Activated naive CD4-positive, alpha-beta T cell treated with anti-CD3 and anti-CD28 coated beads, Interleukin-2, amount 10 ng/mL, durations not matched to agents 7 days and 5 days (primary cell): ENCODE data around the gene RBPMS2.

ENCODE experiments used
- CTCF ChIA-PET: fragments of 350-600 bp; sonication (Branson Sonifier 250); formaldehyde crosslinking; loops from one replicate; lab custom pipeline; 2021; ENCODE audit warnings: antibody characterized with exemption; lab: Charles Lee
- DNase-seq: peaks from one replicate; pipeline ENCODE4 v3.0.0-alpha.2; 2020
- H3K27ac Mint-ChIP-seq: one replicate; pipeline ENCODE4 v1.8.0; 2021; ENCODE audit warnings: mild to moderate bottlenecking, moderate library complexity, mixed read lengths
- H3K27me3 Mint-ChIP-seq: one replicate; pipeline ENCODE4 v1.8.0; 2021; ENCODE audit warnings: mild to moderate bottlenecking, mixed read lengths
- H3K36me3 Mint-ChIP-seq: one replicate; pipeline ENCODE4 v1.8.0; 2021; ENCODE audit warnings: mixed read lengths
- H3K4me1 Mint-ChIP-seq: one replicate; pipeline ENCODE4 v1.8.0; 2021; ENCODE audit warnings: mixed read lengths
- H3K4me3 Mint-ChIP-seq: one replicate; pipeline ENCODE4 v1.8.0; 2021; ENCODE audit warnings: mild to moderate bottlenecking, moderate library complexity, mixed read lengths
- H3K9me3 Mint-ChIP-seq: one replicate; pipeline ENCODE4 v1.8.0; 2021; ENCODE audit warnings: mixed read lengths

The RBPMS2 gene

DNA sequence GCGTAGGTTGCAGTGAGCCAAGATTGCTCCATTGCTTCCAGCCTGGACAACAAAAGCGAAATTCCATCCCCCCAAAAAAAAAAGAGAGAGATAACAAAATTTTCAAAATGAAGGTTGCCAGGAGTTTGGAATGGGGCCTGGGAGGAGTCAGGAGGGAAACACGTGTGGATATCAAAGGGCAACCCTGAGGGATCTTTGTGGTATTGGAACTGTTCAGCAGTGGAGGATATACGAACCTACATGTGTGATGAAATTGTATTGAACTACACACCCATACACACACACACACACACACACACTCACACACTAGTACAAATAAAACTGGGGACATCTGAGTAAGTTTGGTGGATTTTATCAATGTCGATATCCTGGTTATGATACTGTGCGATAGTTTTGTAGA lies 61.8 kb downstream of the RBPMS2 start:
- H3K4me1 Mint-ChIP-seq = peaks cover 13% of the 10 kb centered on the region
- no peak for DNase-seq
- CTCF ChIA-PET = no interaction called here
- H3K4me3 Mint-ChIP-seq = no peak overlapping the region
- no peak overlapping the region for H3K27ac Mint-ChIP-seq
- H3K9me3 Mint-ChIP-seq = no peaks in the 10 kb centered on the region
- H3K36me3 Mint-ChIP-seq = no peaks in the 10 kb centered on the region
- H3K27me3 Mint-ChIP-seq = peaks cover 11% of the 10 kb centered on the region

DNA sequence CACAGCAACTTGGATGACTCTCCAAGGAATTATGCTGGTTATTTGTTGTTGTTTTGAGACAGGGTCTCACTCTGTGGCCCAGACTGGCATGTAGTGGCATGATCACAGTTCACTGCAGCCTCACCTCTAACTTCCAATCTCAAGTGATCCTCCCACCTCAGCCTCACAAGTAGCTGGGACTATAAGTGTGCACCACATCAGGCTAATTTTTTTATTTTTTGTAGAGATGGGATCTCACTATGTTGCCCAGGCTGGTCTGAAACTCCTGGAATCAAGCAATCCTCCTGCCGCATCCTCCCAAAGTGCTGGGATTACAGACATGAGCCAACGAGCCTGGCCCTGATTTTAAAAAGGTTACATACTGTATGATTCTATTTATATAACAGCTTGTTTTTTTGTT lies 63.0 kb downstream of the RBPMS2 start:
- DNase-seq = no peak
- Mint-ChIP-seq H3K4me3 (no peak overlapping the region), H3K36me3 (no peaks in the 10 kb centered on the region), H3K27ac (no peak overlapping the region), H3K9me3 (no peaks in the 10 kb centered on the region), H3K4me1 (peaks cover 5% of the 10 kb centered on the region), H3K27me3 (no peaks in the 10 kb centered on the region)
- CTCF ChIA-PET = interaction anchor here (0.6 to 0.8 kb wide), 2 partner anchors 15 to 510 kb away, joined by 3 read pairs; no protein-coding TSS in a partner anchor

DNA sequence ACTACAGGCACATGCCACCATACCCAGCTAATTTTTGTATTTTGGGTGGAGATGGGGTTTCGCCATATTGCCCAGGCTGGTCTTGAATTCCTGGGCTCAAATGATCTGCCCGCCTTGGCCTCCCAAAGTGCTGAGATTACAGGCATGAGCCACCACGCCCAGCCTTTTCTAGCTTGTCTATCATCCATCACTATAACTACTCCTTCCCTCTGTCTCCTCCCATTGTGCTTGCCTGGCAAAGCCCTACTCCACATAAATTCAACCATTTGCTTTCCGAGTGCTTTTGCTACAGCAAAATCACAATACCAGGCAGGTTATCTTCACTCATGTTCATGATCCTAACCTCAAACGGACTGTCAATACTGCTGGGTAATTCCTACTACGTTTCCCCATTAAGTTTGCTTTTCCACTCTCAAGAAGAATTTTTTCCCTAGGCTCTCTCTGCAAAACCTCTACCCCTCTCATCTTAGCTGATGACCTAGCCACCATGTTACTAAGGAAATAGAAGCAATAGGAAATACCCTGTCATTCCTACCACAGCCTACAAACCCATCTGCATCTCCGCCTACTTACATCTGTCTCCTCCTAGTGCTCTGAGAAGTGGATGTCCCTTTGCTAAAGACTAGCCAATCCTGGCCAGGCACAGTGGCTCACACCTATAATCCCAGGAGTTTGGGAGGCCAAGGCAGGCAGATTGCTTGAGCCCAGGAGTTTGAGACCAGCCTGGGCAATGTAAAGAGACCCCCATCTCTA lies 64.5 kb downstream of the RBPMS2 start:
- H3K27ac Mint-ChIP-seq = no peak overlapping the region
- H3K4me3 Mint-ChIP-seq = no peak overlapping the region
- CTCF ChIA-PET = interaction anchor here (1.0 kb wide), 1 partner anchor 17 kb away, joined by 3 read pairs; no protein-coding TSS in a partner anchor
- DNase-seq = no peak
- H3K9me3 Mint-ChIP-seq = no peaks in the 10 kb centered on the region
- H3K4me1 Mint-ChIP-seq = no peaks in the 10 kb centered on the region
- H3K36me3 Mint-ChIP-seq = no peaks in the 10 kb centered on the region
- no peaks in the 10 kb centered on the region for H3K27me3 Mint-ChIP-seq

DNA sequence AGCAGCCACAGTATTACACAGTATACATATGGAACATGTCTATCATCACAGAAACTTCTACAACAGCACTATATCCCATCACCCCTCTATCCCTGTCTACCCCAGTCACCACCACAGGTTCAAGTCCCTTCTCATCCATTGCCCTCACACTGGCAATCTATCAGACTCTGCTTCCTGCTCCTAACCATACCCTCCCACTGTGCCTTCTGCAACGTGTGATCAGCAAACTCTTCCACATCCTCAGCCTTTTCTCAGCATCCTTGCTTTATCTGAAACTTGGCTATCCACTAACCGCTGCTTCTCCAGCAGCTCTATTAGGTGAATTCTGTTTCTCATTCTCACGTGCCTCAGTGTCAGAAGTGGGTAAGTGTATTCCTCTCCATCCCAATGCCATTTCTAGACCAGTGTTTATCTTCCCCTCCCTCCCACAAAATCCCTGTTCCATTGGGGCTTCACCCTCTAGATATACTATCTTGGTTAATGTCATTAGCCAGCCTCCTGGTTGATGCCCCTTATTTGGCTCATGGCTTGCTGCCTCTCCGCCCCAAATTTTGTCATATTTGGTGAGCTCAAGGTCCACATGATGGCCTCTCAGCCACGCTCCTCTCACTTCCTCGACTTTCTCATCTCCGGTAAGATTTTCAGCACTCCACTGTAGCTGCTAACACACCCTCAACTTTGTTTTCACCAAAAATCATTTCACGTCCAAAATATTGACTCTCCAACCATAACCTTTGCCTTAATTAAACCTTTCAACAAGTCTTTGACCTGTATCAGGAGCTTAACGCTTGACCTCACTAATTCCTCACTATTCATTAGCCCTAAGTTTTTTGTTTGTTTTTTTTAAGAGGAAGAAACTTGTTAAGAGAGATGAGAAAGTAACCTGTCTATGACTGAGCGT lies 69.1 kb downstream of the RBPMS2 start:
- H3K27ac Mint-ChIP-seq = no peak overlapping the region
- peaks cover 8% of the 10 kb centered on the region for H3K36me3 Mint-ChIP-seq
- CTCF ChIA-PET = interaction anchor here (1.2 to 2.1 kb wide), 2 partner anchors 8 to 22 kb away, joined by 3 to 7 read pairs; no protein-coding TSS in a partner anchor
- H3K27me3 Mint-ChIP-seq = no peaks in the 10 kb centered on the region
- no peaks in the 10 kb centered on the region for H3K9me3 Mint-ChIP-seq
- DNase-seq = no peak
- H3K4me1 Mint-ChIP-seq = peaks cover 20% of the 10 kb centered on the region
- H3K4me3 Mint-ChIP-seq = no peak overlapping the region

DNA sequence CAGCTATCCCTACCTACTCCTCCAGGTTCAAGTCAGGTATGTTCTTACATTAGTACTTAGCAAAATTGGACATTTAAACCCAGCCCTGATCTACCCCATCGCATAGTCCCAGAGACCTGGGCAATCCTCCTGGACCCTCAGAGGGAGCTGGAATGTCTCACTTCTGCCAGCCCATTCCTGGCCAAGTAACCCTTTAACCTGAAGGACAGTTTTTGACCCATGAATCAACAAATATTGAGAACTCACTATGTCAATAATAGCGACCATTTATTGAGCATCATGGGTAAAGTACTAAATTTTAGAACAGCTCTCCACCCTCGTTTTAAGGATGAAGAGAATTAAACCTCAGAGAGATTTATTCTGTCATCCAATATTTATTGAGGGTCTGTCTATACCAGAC lies 70.4 kb downstream of the RBPMS2 start:
- Mint-ChIP-seq H3K27me3 (no peaks in the 10 kb centered on the region), H3K36me3 (peaks cover 16% of the 10 kb centered on the region), H3K9me3 (no peaks in the 10 kb centered on the region), H3K4me1 (peaks cover 33% of the 10 kb centered on the region), H3K4me3 (no peak overlapping the region), H3K27ac (no peak overlapping the region)
- no peak for DNase-seq
- CTCF ChIA-PET = interaction anchor here (2.1 kb wide), 1 partner anchor 23 kb away, joined by 7 read pairs; no protein-coding TSS in a partner anchor

DNA sequence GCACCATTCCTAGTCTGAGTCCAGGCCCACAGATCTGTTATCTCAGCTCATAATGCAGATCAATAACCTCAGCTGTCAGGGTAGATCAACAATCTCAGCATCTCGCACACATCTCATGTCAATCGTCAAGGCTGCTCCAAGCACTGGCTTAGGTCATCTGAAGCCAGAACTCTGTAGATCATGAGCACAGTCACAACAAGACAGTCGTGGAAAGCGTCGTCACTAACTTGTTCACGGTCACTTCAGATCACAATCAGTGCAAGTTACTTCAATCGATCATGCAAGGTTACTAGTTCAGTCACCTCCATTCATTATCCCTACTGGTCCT lies 71.8 kb downstream of the RBPMS2 start:
- Mint-ChIP-seq H3K9me3 (no peaks in the 10 kb centered on the region), H3K4me3 (peak overlapping the region; percentile 77), H3K27me3 (no peaks in the 10 kb centered on the region), H3K4me1 (peaks cover 46% of the 10 kb centered on the region), H3K36me3 (peaks cover 16% of the 10 kb centered on the region), H3K27ac (peak overlapping the region; percentile 13)
- DNase-seq = no peak
- CTCF ChIA-PET = no interaction called here

DNA sequence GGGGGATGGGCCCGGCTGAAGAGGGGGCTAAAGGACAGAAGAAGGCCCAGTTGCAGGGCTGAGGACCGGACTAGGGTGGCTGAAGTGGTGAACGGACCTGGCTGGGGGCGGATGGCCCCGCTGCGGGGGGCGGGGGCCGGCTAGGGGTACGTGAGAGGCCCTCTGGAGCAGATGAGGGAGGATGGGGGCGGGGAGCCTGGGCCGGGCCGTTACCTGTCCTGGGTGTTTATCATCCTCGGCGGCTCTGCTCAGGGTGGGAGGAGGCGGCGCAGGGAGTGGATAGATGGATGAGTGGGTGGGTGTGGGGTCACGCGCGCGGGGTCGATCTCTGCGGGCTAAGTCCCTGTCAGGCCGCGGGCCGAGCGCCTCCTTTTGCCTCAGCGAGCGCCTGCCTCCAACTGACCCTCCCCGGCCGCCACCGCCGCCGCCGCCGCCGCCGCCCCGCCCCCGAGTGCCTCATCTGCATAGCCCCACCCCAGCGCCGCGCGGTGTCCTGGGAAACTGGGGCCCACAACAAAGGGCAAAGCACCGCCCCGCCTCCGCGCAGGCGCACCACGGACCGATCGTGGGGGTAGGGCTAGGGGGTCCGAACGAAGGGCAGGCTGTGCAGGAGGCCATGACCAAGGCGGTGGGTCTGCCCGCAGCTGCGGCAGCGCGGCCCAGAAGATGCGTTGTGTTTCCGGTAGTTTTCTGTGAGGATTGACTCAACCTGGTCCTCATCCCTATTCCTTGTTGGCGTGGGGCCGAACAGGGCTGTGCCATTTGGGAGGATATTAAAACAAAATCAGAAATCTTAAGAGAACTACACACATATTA lies 72.4 kb downstream of the RBPMS2 start:
- H3K4me3 Mint-ChIP-seq = peak overlapping the region; percentile 77
- H3K36me3 Mint-ChIP-seq = peaks cover 16% of the 10 kb centered on the region
- no peaks in the 10 kb centered on the region for H3K27me3 Mint-ChIP-seq
- H3K27ac Mint-ChIP-seq = peak overlapping the region; percentile 13
- peaks cover 51% of the 10 kb centered on the region for H3K4me1 Mint-ChIP-seq
- CTCF ChIA-PET = no interaction called here
- no peaks in the 10 kb centered on the region for H3K9me3 Mint-ChIP-seq
- DNase-seq = peak; percentile 97

DNA sequence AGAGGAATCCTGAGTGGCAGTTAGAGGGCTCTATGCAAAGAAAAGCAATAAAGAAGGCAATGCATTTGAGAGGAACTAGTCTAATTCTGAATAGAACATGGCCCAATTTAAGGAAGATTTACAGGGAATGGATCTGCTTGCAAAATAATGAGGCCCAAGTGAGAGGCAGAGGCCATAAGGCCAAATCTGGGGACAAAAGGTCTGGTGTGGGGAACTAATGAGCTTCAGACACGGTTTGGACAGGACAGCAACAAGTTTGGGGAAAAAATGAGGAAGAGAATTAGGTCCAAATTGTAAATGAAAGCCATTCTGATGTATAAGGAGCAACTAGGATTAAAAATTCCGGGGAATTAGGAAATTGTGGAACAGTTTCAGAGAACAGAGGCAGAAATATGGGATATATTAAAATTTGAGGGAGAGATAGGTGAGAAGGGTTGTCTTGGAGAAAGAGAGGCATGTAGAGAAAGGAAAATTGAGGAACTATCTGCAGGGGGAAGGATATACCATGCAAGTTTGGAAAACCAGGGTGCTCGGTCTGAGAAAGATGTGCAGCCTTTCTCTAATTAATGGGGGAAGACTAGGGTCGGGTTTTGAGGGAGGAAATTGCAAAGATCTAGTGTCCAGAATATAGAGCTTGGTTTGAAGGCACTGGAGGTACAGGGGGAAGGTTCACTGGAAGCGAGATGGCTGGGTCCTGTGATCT lies 73.8 kb downstream of the RBPMS2 start:
- Mint-ChIP-seq H3K27me3 (no peaks in the 10 kb centered on the region), H3K4me1 (peaks cover 56% of the 10 kb centered on the region), H3K9me3 (no peaks in the 10 kb centered on the region), H3K4me3 (peak overlapping the region; percentile 77), H3K27ac (peak overlapping the region; percentile 20), H3K36me3 (peaks cover 16% of the 10 kb centered on the region)
- DNase-seq = no peak
- CTCF ChIA-PET = interaction anchor here (1.1 to 1.2 kb wide), 2 partner anchors 15 to 321 kb away, joined by 3 read pairs; no protein-coding TSS in a partner anchor

DNA sequence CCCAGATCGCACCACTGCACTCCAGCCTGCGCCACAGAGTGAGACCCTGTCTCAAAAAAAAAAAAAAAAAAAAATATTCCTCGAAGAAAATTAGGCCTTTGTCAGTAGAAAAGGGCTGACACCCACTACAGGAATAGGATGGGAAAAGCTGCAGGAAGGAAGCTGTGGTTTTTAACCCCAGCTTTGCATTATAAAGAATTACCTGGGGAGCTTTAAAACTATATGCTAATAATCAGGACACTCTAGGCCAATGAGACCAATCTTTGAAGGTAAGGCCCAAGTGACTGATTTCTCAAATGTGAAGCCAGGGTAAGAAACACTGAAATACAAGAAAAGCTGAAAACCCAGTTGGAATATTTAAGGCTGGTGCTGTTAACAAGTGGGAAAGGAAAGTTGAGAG lies 74.3 kb downstream of the RBPMS2 start:
- CTCF ChIA-PET = interaction anchor here (1.1 to 1.2 kb wide), 2 partner anchors 15 to 321 kb away, joined by 3 read pairs; no protein-coding TSS in a partner anchor
- H3K4me3 Mint-ChIP-seq = peak overlapping the region; percentile 77
- no peaks in the 10 kb centered on the region for H3K9me3 Mint-ChIP-seq
- H3K27ac Mint-ChIP-seq = no peak overlapping the region
- H3K4me1 Mint-ChIP-seq = peaks cover 56% of the 10 kb centered on the region
- DNase-seq = no peak
- peaks cover 16% of the 10 kb centered on the region for H3K36me3 Mint-ChIP-seq
- no peaks in the 10 kb centered on the region for H3K27me3 Mint-ChIP-seq

DNA sequence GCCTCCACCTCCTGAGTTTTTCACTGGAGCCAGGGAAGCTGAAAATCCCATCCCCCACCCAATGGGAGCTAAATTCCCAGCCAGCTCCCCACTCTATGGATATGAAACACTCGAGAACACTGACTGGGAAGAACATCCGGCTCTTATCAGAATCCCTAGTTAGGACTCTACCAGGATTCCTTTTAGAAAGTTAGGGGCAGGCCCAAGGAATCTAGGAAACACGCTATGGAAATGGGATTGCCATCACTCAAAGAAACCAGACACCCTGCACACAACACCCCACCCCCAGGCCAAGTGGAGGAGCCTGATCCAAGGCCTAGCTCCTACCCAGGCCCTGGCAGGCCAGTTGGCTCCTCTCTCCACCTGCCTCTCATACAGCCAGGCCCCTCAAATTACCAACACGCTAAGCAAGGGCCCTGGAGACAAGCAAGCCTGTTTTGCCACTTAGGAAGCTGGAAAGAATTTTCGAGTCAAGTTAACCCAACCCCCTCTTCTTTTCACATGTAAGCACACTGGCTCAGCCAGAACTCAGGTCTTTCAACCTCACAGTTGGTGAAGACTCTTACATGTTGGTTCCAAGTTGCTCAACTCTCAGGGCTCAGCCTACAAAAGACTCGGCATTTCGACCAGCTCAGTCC lies 75.5 kb downstream of the RBPMS2 start:
- no peaks in the 10 kb centered on the region for H3K27me3 Mint-ChIP-seq
- CTCF ChIA-PET = interaction anchor here (0.8 to 1.1 kb wide), 2 partner anchors 13 to 28 kb away, joined by 3 read pairs; no protein-coding TSS in a partner anchor
- no peaks in the 10 kb centered on the region for H3K9me3 Mint-ChIP-seq
- no peak for DNase-seq
- H3K4me3 Mint-ChIP-seq = no peak overlapping the region
- H3K36me3 Mint-ChIP-seq = peaks cover 25% of the 10 kb centered on the region
- H3K4me1 Mint-ChIP-seq = peaks cover 56% of the 10 kb centered on the region
- H3K27ac Mint-ChIP-seq = no peak overlapping the region

DNA sequence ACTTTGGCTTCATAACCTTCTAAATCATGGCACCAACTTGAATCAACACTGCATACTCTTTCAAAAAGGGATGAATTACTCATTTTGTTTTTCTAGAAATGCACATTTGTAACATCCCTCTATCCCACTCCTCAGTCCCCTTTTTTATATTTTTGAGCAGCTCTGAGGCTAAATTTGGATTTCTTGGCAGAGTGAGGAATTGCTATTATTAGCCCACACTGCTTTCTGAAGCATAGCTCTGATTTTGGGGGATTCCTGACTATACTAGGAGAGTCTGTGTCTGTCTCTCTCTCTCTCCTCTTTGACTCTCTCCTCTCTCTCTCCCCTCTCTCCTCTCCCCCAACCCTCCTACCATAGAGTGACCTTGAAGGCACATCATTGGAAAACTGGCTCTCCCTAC lies 76.6 kb downstream of the RBPMS2 start:
- H3K4me3 Mint-ChIP-seq = no peak overlapping the region
- CTCF ChIA-PET = interaction anchor here (0.8 to 1.5 kb wide), 3 partner anchors 12 to 29 kb away, joined by 3 to 11 read pairs (median 4); no protein-coding TSS in a partner anchor

DNA sequence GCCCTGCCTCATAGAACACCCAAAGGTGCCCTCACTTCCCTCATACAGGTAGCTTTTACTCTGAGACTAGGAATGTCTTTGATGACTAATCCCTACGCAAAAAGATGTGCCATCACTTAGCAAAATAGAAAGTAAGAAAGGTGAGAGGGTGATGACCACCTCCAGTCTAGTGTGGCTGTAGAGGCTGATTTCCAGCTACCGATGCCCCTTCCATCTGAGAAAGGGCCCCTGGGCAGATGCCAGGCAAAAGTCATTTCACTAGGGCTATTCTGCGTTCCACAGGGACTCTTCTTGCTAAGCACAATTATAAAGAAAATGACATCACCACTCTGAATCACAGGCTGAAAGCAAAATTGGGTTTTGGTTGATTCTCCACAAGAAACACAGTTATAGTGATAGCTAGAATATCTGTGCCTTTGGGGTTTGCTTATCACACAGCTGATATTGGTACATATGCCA lies 77.4 kb downstream of the RBPMS2 start:
- Mint-ChIP-seq H3K27me3 (no peaks in the 10 kb centered on the region), H3K27ac (no peak overlapping the region), H3K36me3 (peaks cover 28% of the 10 kb centered on the region), H3K4me3 (no peak overlapping the region), H3K9me3 (no peaks in the 10 kb centered on the region), H3K4me1 (peaks cover 49% of the 10 kb centered on the region)
- DNase-seq = no peak
- CTCF ChIA-PET = interaction anchor here (0.8 to 1.5 kb wide), 4 partner anchors 9 to 46 kb away, joined by 3 to 11 read pairs (median 4); no protein-coding TSS in a partner anchor

More for the DNA sequence above, 76.6 kb downstream of the RBPMS2 start:
- H3K9me3 Mint-ChIP-seq = no peaks in the 10 kb centered on the region
- DNase-seq = no peak
- H3K27me3 Mint-ChIP-seq = no peaks in the 10 kb centered on the region
- peaks cover 56% of the 10 kb centered on the region for H3K4me1 Mint-ChIP-seq
- no peak overlapping the region for H3K27ac Mint-ChIP-seq
- H3K36me3 Mint-ChIP-seq = peaks cover 26% of the 10 kb centered on the region
